ENCODE results near the gene MTMR2. TPM values are rescaled to one million over a fixed set of nuclear protein-coding genes. Genes with fewer than 3 reads are reported as not detected.

Gene MTMR2
- total and polyA plus RNA-seq, 2 of the 13 experiments (the other 11 are each of a cell fraction or from before 2014, with no cell fraction given), result 12.7 to 22.3 TPM

GRCh38 chr11:95789506-95790122 is 134.3 kb downstream of the MTMR2 start, which contains the start of gene FAM76B (continued):
- TF ChIP-seq ZNF407 (CRISPR knock-in tag; IDR thresholded peaks at IDR 0.05; ENCODE audit: not compliant biosample characterization) (no peak), ZSCAN29 (CRISPR knock-in tag; conservative IDR thresholded peaks at IDR 0.05) (peak; percentile 87), ZNF33B (CRISPR knock-in tag; IDR thresholded peaks at IDR 0.05) (0 out of 2 replicates have a peak, but pooled peaks have one; percentile 36), JDP2 (CRISPR knock-in tag; IDR thresholded peaks at IDR 0.05; ENCODE audit: borderline replicate concordance) (no peak), ZNF672 (CRISPR knock-in tag; IDR thresholded peaks at IDR 0.05) (0 out of 2 replicates have a peak, but pooled peaks have one; percentile 73), ZNF431 (CRISPR knock-in tag; IDR thresholded peaks at IDR 0.05; ENCODE audit: borderline replicate concordance, low read depth) (0 out of 2 replicates have a peak, but pooled peaks have one; percentile 50), MTF1 (CRISPR knock-in tag; IDR thresholded peaks at IDR 0.05) (no peak), FOXA3 (CRISPR knock-in tag; IDR thresholded peaks at IDR 0.05) (peak; percentile 69), RAD51 (IDR thresholded peaks at IDR 0.05; ENCODE audit: borderline replicate concordance) (no peak), ZKSCAN8 (CRISPR knock-in tag; IDR thresholded peaks at IDR 0.05; ENCODE audit: borderline replicate concordance) (peak; percentile 84; the same call in 1 of the 2 replicates), HNRNPK (IDR thresholded peaks at IDR 0.05; ENCODE audit: low read depth, low read length, poor library complexity, severe bottlenecking) (peak; percentile 75), TMF1 (CRISPR knock-in tag; IDR thresholded peaks at IDR 0.05; ENCODE audit: low read depth) (0 out of 2 replicates have a peak, but pooled peaks have one; percentile 33), NFYB (CRISPR knock-in tag; IDR thresholded peaks at IDR 0.05) (peak; percentile 91), ZNF468 (CRISPR knock-in tag; IDR thresholded peaks at IDR 0.05) (no peak), DNMT1 (CRISPR knock-in tag; IDR thresholded peaks at IDR 0.05) (peak; percentile 87), RFXAP (CRISPR knock-in tag; IDR thresholded peaks at IDR 0.05; ENCODE audit: borderline replicate concordance) (no peak; the same call in 1 of the 2 replicates), ZNF761 (CRISPR knock-in tag; conservative IDR thresholded peaks at IDR 0.05) (no peak), SIN3A (IDR thresholded peaks at IDR 0.05; ENCODE audit: borderline replicate concordance, low read depth, low read length) (peak; percentile 87; the same call in 1 of the 2 replicates), TBP (CRISPR knock-in tag; IDR thresholded peaks at IDR 0.05) (no peak)

Measured in HepG2 (cell line).